ENCODE measurements around the gene PCDHGA10.

The PCDHGA10 gene

GRCh38 chr5:141412854-141413539 lies at the start of gene PCDHGA10:
TSS of gene PCDHGA10 (plus strand) at chr5:141412987. CDS start at chr5:141413176, 189 bp downstream.
- H3K27me3 ChIP-seq (replicated peaks), result no peaks in the 10 kb centered on the region
- H3K4me3 ChIP-seq (ENCODE audit: low read depth, low read length), result peak within 1 kb of the TSS; percentile 55
- H3K36me3 ChIP-seq (replicated peaks), result no peaks in the 10 kb centered on the region
- H3K27ac ChIP-seq, result no peak within 1 kb of the TSS
- DNase-seq, result peak; percentile 66
- TF ChIP-seq CTCF (IDR thresholded peaks at IDR 0.05; ENCODE audit: low read depth, low read length, missing control alignments), result peak; percentile 79
- in situ Hi-C loops (cut with HindIII; ENCODE audit: low pct_ligation_motif_present, low sequenced_read_pairs), result loop anchor here (25.0 kb wide), 1 partner anchor 99 kb away; no protein-coding TSS in a partner anchor

GRCh38 chr5:141363952-141364660 lies 48.7 kb upstream of the PCDHGA10 start, which contains the start of gene PCDHGA5:
TSS of gene PCDHGA5 (plus strand) at chr5:141364162. CDS start at chr5:141364331, 169 bp downstream.
- TF ChIP-seq CTCF (IDR thresholded peaks at IDR 0.05; ENCODE audit: low read depth, low read length, missing control alignments), result peak; percentile 29
- H3K4me3 ChIP-seq (ENCODE audit: low read depth, low read length), result no peak within 1 kb of the TSS
- H3K27me3 ChIP-seq (replicated peaks), result peaks cover 8% of the 10 kb centered on the region

GRCh38 chr5:141366016-141366896 lies 46.5 kb upstream of the PCDHGA10 start:
- Histone ChIP-seq H3K27me3 (replicated peaks) (peaks cover 8% of the 10 kb centered on the region), H3K4me3 (ENCODE audit: low read depth, low read length) (no peak overlapping the region)
- no peak for TF ChIP-seq CTCF (IDR thresholded peaks at IDR 0.05; ENCODE audit: low read depth, low read length, missing control alignments)

More at GRCh38 chr5:141363952-141364660, 48.7 kb upstream of the PCDHGA10 start, which contains the start of gene PCDHGA5:
- no peak within 1 kb of the TSS for H3K27ac ChIP-seq
- DNase-seq, result no peak
- in situ Hi-C loops (cut with HindIII; ENCODE audit: low pct_ligation_motif_present, low sequenced_read_pairs), result no loop called here
- no peaks in the 10 kb centered on the region for H3K36me3 ChIP-seq (replicated peaks)

GRCh38 chr5:141369994-141370848 lies 42.6 kb upstream of the PCDHGA10 start, which contains the start of gene PCDHGB3:
TSS of gene PCDHGB3 (plus strand) at chr5:141370242. CDS start at chr5:141370395, 153 bp downstream.
- DNase-seq, result peak; percentile 58
- H3K27me3 ChIP-seq (replicated peaks), result peaks cover 3% of the 10 kb centered on the region
- peak within 1 kb of the TSS; percentile 40 for H3K4me3 ChIP-seq (ENCODE audit: low read depth, low read length)
- H3K36me3 ChIP-seq (replicated peaks), result no peaks in the 10 kb centered on the region
- in situ Hi-C loops (cut with HindIII; ENCODE audit: low pct_ligation_motif_present, low sequenced_read_pairs), result no loop called here
- H3K27ac ChIP-seq, result no peak within 1 kb of the TSS
- TF ChIP-seq CTCF (IDR thresholded peaks at IDR 0.05; ENCODE audit: low read depth, low read length, missing control alignments), result peak; percentile 68

More at GRCh38 chr5:141366016-141366896, 46.5 kb upstream of the PCDHGA10 start:
- Histone ChIP-seq H3K36me3 (replicated peaks) (no peaks in the 10 kb centered on the region), H3K27ac (no peak overlapping the region)
- in situ Hi-C loops (cut with HindIII; ENCODE audit: low pct_ligation_motif_present, low sequenced_read_pairs), result no loop called here
- no peak for DNase-seq

Data from brain microvascular endothelial cell (primary cell).